Measurements from ENCODE around the gene KLHL18.
"Not testable (repeated sequence)": the region's sequence is repeated elsewhere in the genome, so short reads cannot be mapped to it uniquely, and the experiment has no call there.

Gene KLHL18

GRCh38 chr3:47282424-47283192 is at the start of gene KLHL18, which contains the start of gene KIF9:
Gene KLHL18, plus strand, starts transcription at chr3:47282944. Its CDS starts 22 bp downstream, at chr3:47282966.
Gene KIF9, minus strand, starts transcription at chr3:47282799. Its CDS starts 5,425 bp downstream, at chr3:47277374.
- DNase-seq: peak; percentile 55

GRCh38 chr3:47238017-47238416 is 44.7 kb upstream of the KLHL18 start:
- DNase-seq: no peak

- DNase-seq: no peak
Measured at GRCh38 chr3:47239929-47240328, 42.8 kb upstream of the KLHL18 start.

- no peak for DNase-seq
Measured at GRCh38 chr3:47243419-47244147, 39.2 kb upstream of the KLHL18 start.

GRCh38 chr3:47244531-47245100 is 38.1 kb upstream of the KLHL18 start:
- no peak for DNase-seq

GRCh38 chr3:47245271-47245670 is 37.5 kb upstream of the KLHL18 start:
- DNase-seq: no peak

- DNase-seq: no peak
Measured at GRCh38 chr3:47247131-47248064, 35.3 kb upstream of the KLHL18 start.

GRCh38 chr3:47250309-47251060 is 32.3 kb upstream of the KLHL18 start:
- DNase-seq: no peak

- DNase-seq: not testable (repeated sequence)
Measured at GRCh38 chr3:47251085-47251484, 31.7 kb upstream of the KLHL18 start.

- no peak for DNase-seq
Measured at GRCh38 chr3:47251689-47252088, 31.1 kb upstream of the KLHL18 start.

GRCh38 chr3:47256331-47256730 is 26.4 kb upstream of the KLHL18 start:
- not testable (repeated sequence) for DNase-seq

- DNase-seq: no peak
Measured at GRCh38 chr3:47259114-47259513, 23.6 kb upstream of the KLHL18 start.

- DNase-seq: no peak
Measured at GRCh38 chr3:47260605-47261004, 22.1 kb upstream of the KLHL18 start.

GRCh38 chr3:47261301-47261700 is 21.4 kb upstream of the KLHL18 start:
- no peak for DNase-seq

- DNase-seq: no peak
Measured at GRCh38 chr3:47265008-47265407, 17.7 kb upstream of the KLHL18 start.

GRCh38 chr3:47265725-47266428 is 16.9 kb upstream of the KLHL18 start:
- no peak for DNase-seq

- no peak for DNase-seq
Measured at GRCh38 chr3:47266709-47267489, 15.8 kb upstream of the KLHL18 start.

GRCh38 chr3:47267490-47267824 is 15.3 kb upstream of the KLHL18 start:
- DNase-seq: no peak

- no peak for DNase-seq
Measured at GRCh38 chr3:47270526-47270925, 12.2 kb upstream of the KLHL18 start.

GRCh38 chr3:47273564-47273963 is 9.2 kb upstream of the KLHL18 start:
- no peak for DNase-seq

GRCh38 chr3:47274652-47275051 is 8.1 kb upstream of the KLHL18 start:
- no peak for DNase-seq
